Choroid plexus epithelial cell (primary cell): ENCODE data around the gene SPACA9.
A peak's percentile ranks its signal among the peaks of the same experiment; 100 is the strongest.

Experiments
- DNase-seq: peaks from one replicate; pipeline ENCODE4 v3.0.0-alpha.2; 2010; ENCODE audit warnings: low read depth
- H3K4me3 ChIP-seq: 2 replicates; pipeline ENCODE4 v1.5.1; 2011; ENCODE audit warnings: low read depth, mild to moderate bottlenecking, control low read depth, low read length, moderate library complexity
- TF ChIP-seq, protein P1 (sequence below): conservative IDR thresholded peaks from 2 replicates; pipeline ENCODE4 v1.5.1; 2011; ENCODE audit warnings: low read depth, mild to moderate bottlenecking, control low read depth, inconsistent platforms, low read length, moderate library complexity

Gene SPACA9

DNA sequence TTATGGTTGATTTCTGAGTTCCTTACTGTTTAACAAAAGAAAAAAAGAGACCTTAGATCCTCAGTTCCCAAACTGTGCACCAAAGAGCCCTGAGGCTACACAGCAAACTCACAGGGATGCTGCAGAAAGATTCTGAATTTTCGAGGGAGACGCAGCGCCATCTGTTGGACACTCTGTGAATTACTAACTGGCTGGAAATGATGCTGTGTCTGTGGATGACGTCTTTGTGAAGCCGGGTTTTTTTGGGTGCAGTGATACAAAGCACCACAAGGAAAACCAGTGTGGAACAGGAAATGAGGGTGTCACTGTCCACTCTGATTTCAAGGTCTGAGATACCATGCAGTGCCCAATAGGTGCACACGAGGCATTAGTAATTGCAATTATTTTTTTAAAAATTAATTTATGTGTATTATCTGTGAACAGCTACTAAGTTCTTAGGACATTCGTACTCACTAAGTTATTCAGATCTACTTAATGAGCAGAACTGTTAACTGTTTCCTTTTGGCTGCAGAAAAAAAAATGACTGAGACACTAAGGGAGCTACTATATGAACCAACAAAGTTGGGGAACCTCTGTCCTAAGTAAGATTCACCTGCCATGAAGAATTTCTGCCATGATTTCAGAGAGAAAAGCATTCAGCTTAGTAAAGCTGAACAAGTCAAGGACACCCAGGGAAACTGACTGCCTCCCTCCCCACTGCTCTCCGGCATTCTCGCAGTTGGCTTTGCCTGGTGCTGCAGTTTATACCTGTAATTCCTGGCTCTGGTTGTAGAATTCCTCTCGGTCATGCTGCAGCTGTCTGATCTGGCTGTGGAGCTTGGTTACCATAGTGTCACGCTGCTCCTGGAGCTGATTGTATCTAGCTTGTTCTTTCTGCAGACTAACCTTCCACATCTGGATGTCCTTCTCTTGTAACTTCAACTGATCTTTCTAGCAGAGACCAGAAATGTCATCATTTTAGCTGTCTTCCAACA is 23.4 kb downstream of the SPACA9 start:
- no peak overlapping the region for H3K4me3 ChIP-seq
- TF ChIP-seq, protein P1, sequence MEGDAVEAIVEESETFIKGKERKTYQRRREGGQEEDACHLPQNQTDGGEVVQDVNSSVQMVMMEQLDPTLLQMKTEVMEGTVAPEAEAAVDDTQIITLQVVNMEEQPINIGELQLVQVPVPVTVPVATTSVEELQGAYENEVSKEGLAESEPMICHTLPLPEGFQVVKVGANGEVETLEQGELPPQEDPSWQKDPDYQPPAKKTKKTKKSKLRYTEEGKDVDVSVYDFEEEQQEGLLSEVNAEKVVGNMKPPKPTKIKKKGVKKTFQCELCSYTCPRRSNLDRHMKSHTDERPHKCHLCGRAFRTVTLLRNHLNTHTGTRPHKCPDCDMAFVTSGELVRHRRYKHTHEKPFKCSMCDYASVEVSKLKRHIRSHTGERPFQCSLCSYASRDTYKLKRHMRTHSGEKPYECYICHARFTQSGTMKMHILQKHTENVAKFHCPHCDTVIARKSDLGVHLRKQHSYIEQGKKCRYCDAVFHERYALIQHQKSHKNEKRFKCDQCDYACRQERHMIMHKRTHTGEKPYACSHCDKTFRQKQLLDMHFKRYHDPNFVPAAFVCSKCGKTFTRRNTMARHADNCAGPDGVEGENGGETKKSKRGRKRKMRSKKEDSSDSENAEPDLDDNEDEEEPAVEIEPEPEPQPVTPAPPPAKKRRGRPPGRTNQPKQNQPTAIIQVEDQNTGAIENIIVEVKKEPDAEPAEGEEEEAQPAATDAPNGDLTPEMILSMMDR, result peak; percentile 90
- DNase-seq, result peak; percentile 92

DNA sequence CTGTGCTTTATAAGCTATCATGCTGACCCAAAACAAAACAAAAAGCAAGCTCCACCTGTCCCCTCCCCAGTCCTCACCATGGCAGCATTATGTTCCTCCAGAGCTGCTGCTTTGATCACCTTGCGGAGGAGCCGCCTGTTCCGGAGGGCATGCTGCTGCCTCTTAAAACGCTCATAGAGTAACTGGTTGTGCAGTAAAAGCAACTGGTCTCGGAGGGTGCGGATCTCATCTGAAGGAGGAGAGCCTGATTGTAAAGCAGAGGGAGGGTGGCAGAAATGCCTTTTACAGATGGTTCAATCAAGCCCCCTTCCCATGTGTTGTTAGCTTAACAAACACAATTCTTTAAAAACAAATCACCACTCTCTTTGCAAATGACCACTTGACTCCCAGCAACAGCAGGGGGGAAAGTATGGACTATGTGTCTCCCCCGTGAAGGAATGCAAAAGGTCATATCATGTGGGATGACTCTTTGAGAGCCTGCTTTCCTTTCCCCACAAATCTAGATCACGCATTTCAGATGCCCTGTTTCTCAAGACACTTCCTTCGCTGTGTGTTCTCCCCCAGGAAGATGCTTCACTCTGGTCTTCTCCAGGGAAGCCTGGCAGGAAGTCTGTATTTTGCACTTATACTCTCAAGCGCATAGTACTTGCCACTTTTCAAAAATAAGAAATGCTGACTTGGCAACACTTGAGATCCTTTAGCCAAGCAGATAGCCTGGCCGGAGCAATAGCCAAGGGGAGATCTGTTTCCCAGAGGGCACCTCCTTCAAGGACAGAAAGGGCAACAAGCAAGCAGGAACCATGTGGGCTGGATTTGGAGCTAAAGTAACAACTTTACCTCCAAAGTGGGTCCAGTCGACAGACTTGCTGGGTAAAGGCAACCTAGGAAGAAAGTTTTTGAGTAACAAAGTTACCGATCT is 25.1 kb downstream of the SPACA9 start:
- TF ChIP-seq, protein P1, result no peak
- peak; percentile 74 for DNase-seq

DNA sequence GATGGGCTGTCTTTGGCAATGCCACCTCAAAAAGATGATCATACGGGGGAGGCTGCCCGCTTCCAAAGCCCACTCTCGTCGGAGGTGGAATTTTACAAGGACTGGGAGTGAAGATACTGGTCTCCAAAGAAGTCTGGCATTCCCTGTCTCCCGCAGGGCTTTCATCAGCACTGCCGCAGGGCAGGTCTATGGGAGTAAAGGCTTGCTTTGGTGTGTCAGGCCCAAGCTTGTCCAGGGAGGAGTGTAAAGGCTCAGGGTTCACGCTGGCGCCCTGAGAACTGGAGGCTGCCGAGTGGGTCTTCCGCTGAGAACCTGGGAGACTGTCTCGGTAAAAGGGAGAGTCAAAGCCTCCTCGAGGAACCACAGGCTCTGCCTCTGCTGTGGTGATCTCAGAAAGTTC is 27.0 kb downstream of the SPACA9 start:
- no peak overlapping the region for H3K4me3 ChIP-seq
- TF ChIP-seq, protein P1, result no peak
- DNase-seq, result no peak

More for the DNA sequence above, 25.1 kb downstream of the SPACA9 start:
- H3K4me3 ChIP-seq, result no peak overlapping the region

DNA sequence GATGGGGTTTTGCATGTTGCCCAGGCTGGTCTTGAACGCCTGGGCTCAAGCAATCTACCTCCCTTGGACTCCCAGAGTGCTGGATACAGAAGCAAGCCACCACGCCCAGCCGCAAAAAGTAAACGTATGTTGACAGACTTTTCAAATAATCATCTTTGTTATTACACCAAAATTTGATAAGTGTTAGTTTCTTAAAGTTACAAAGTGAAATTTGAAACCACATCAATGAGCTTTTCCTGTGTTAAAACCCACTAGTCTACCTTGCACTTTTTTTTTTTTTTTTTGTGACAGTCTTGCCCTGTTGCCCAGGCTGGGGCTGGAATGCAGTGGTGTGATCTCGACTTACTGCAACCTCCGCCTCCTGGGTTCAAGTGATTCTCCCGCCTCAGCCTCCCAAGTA is 29.9 kb downstream of the SPACA9 start:
- no peak overlapping the region for H3K4me3 ChIP-seq
- DNase-seq, result no peak
- TF ChIP-seq, protein P1, result no peak

DNA sequence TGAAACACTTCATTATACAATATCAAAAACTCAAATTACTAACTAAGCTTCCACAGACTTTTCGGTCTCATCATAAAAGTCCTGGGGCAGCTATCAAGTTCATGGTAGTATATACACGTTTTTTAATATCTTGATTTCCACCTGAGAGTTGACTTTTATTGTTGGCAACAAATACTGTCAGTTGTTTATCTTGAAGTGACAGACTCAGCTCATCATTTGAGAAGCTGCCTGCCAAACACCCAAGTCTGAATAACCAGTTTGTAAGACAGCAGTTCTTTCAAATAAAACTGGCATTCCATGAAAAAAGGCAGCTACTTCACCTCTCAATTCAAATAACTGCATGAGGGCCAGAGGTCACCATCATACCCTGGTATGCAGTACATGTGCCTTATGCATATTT is 30.6 kb downstream of the SPACA9 start:
- TF ChIP-seq, protein P1, result no peak
- no peak overlapping the region for H3K4me3 ChIP-seq

DNA sequence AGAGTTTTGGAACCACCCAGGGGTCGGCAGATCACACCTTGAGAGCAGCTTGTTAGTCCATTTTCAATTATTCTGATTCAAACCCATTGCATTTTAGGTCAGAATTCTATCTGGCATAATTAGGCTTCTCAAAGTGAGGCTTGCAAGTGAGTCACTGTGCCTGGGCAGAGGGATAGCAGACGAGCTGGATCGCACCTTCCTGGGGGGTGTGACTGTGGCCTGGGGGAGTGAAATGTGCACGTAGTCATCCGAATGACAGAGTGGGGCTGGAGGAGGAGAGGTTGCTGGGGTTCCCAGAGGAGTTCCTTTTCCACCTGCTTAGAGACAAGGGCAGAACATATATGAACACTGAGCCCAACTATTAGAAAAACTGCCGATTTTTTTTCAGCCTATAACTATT is 31.7 kb downstream of the SPACA9 start:
- TF ChIP-seq, protein P1, result no peak
- DNase-seq, result no peak
- no peak overlapping the region for H3K4me3 ChIP-seq

More for the DNA sequence above, 30.6 kb downstream of the SPACA9 start:
- no peak for DNase-seq
